Panc1 (cell line): Measurements from ENCODE around the gene ADIPOR2. TPM values are rescaled to one million over a fixed set of nuclear protein-coding genes. Genes with fewer than 3 reads are reported as not detected.

ENCODE experiments used
- ATAC-seq: fragments of 200-7000 bp; cut with Tn5 transposase; 2 replicates; pipeline ENCODE4 v1.9.1; 2020; ENCODE audit warnings: mild to moderate bottlenecking, moderate library complexity
- BruUV-seq: library from RNA; stranded (reverse); fragments of 400-500 nt; replicated peaks from 2 replicates; lab custom pipeline; 2021; lab: Mats Ljungman, UMichigan
- CTCF ChIA-PET: fragments of 300-600 bp; sonication (Branson Sonifier 250); formaldehyde crosslinking; loops from one replicate; lab custom pipeline; 2022; ENCODE audit warnings: antibody characterized with exemption; lab: Charles Lee
- POLR2A ChIA-PET: fragments of 300-600 bp; sonication (Branson Sonifier 250); formaldehyde crosslinking; loops from one replicate; lab custom pipeline; 2022; ENCODE audit warnings: antibody characterized with exemption; lab: Charles Lee
- DNase-seq: peaks from one replicate; pipeline ENCODE4 v3.0.0-alpha.2; 2010; ENCODE audit warnings: low read depth, low spot score
- H3K27ac ChIP-seq: 2 replicates; pipeline ENCODE4 v1.5.1; 2011; ENCODE audit warnings: mild to moderate bottlenecking, low read length, inconsistent platforms
- H3K27me3 ChIP-seq: fragments of 200-500 bp; sonication (Bioruptor generic); 2 replicates; pipeline ENCODE4 v1.6.0; 2014; ENCODE audit warnings: low read length, inconsistent platforms; ENCODE audit not compliant: control insufficient read depth, insufficient read depth
- H3K36me3 ChIP-seq: fragments of 200-500 bp; sonication (Bioruptor generic); 2 replicates; pipeline ENCODE4 v1.5.1; 2014; ENCODE audit warnings: inconsistent platforms, mild to moderate bottlenecking, low read length, moderate library complexity; ENCODE audit not compliant: control insufficient read depth, insufficient read depth
- H3K4me1 ChIP-seq: 2 replicates; pipeline ENCODE4 v1.5.1; 2011; ENCODE audit warnings: inconsistent platforms, mild to moderate bottlenecking, low read length, moderate library complexity; ENCODE audit not compliant: control insufficient read depth, insufficient read depth
- H3K4me3 ChIP-seq, 2 experiments: 2 replicates each; pipeline ENCODE4 v1.5.1; 2011 to 2012; ENCODE audit warnings: low read depth in 2 of 2, low read length in 2 of 2, mild to moderate bottlenecking in 2 of 2, inconsistent platforms in 1 of 2, moderate library complexity in 1 of 2
- H3K9me3 ChIP-seq: fragments of 200-500 bp; sonication (Bioruptor generic); 2 replicates; pipeline ENCODE4 v1.5.1; 2014; ENCODE audit warnings: low read depth, mild to moderate bottlenecking, inconsistent platforms, low read length, moderate library complexity; ENCODE audit not compliant: control insufficient read depth, insufficient read depth
- POLR2AphosphoS5 ChIP-seq: IDR thresholded peaks from 2 replicates; pipeline ENCODE4 v1.6.1; 2012; ENCODE audit warnings: mild to moderate bottlenecking, low read depth, low read length, moderate library complexity
- SIN3A ChIP-seq: IDR thresholded peaks from 2 replicates; pipeline ENCODE4 v1.6.1; 2012; ENCODE audit warnings: low read depth, mild to moderate bottlenecking, low read length, moderate library complexity, borderline replicate concordance; ENCODE audit not compliant: insufficient read depth
- TCF7L2 ChIP-seq: IDR thresholded peaks from 2 replicates; pipeline ENCODE4 v1.6.1; 2011; ENCODE audit warnings: mild to moderate bottlenecking, low read depth, low read length, inconsistent platforms
- in situ Hi-C: cut with HindIII; loops from 2 replicates; pipeline ENCODE4 v1.10.0; 2016; ENCODE audit warnings: low sequenced_read_pairs, low pct_unique_long_range_greater_than_20kb
- intact Hi-C: fragments of 100-400 bp; cut with micrococcal nuclease; formaldehyde crosslinking; loops from one replicate; pipeline ENCODE4 v1.10.0; 2022; ENCODE audit not compliant: unreplicated experiment
- total RNA-seq: library from RNA; stranded (reverse); gene quantifications from one replicate; pipeline ENCODE4 v1.2.1, GENCODE V29; 2021; ENCODE audit not compliant: unreplicated experiment
- TF ChIP-seq, protein P1 (sequence below), 2 experiments: IDR thresholded peaks; 2 replicates each; pipeline ENCODE4 v1.6.1; 2011 to 2012; ENCODE audit warnings: low read depth in 2 of 2, control low read depth in 1 of 2, low read length in 1 of 2, mild to moderate bottlenecking in 1 of 2, moderate library complexity in 1 of 2; ENCODE audit not compliant: insufficient read depth in 1 of 2
- TF ChIP-seq, protein P2 (sequence below): fragments of 450-650 bp; IDR thresholded peaks from 2 replicates; pipeline ENCODE4 v1.5.1; 2017; ENCODE audit warnings: mild to moderate bottlenecking

The ADIPOR2 gene
- total RNA-seq, 1 experiment from 2014 or later: 76.0 TPM

DNA sequence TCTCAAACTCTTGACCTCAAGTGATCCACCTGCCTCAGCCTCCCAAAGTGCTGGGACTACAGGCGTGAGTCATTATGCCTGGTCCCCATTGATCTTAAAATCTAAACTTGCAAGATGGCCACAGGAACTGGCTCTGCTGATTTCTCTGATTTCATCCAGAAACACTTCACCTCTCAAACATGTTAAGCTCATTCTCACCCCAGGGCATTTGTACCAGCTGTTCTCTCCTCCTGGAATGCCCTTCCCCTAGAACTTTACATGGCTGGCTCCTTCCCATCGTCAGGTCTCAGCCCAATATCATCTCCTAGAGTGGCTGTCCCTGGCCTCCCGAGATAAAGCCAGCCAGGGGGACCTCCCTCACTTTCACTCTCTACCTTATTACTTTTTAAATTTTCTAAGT, 124.2 kb downstream of the ADIPOR2 start:
- no TSS peak for BruUV-seq
- no peaks in the 10 kb centered on the region for H3K4me1 ChIP-seq
- TF ChIP-seq, protein P1, sequence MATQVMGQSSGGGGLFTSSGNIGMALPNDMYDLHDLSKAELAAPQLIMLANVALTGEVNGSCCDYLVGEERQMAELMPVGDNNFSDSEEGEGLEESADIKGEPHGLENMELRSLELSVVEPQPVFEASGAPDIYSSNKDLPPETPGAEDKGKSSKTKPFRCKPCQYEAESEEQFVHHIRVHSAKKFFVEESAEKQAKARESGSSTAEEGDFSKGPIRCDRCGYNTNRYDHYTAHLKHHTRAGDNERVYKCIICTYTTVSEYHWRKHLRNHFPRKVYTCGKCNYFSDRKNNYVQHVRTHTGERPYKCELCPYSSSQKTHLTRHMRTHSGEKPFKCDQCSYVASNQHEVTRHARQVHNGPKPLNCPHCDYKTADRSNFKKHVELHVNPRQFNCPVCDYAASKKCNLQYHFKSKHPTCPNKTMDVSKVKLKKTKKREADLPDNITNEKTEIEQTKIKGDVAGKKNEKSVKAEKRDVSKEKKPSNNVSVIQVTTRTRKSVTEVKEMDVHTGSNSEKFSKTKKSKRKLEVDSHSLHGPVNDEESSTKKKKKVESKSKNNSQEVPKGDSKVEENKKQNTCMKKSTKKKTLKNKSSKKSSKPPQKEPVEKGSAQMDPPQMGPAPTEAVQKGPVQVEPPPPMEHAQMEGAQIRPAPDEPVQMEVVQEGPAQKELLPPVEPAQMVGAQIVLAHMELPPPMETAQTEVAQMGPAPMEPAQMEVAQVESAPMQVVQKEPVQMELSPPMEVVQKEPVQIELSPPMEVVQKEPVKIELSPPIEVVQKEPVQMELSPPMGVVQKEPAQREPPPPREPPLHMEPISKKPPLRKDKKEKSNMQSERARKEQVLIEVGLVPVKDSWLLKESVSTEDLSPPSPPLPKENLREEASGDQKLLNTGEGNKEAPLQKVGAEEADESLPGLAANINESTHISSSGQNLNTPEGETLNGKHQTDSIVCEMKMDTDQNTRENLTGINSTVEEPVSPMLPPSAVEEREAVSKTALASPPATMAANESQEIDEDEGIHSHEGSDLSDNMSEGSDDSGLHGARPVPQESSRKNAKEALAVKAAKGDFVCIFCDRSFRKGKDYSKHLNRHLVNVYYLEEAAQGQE (IDR thresholded peaks at IDR 0.05; ENCODE audit: insufficient read depth in 1 of 2, low read depth in 2 of 2, low read length in 1 of 2): no peak
- no peaks in the 10 kb centered on the region for H3K9me3 ChIP-seq
- ChIA-PET CTCF (no interaction called here), POLR2A (no interaction called here)
- intact Hi-C loops: no loop called here
- H3K36me3 ChIP-seq: no peaks in the 10 kb centered on the region
- ATAC-seq (no peak), DNase-seq (no peak)
- no peak overlapping the region for H3K27ac ChIP-seq
- in situ Hi-C loops: no loop called here
- no peak overlapping the region for H3K4me3 ChIP-seq
- no peaks in the 10 kb centered on the region for H3K27me3 ChIP-seq

DNA sequence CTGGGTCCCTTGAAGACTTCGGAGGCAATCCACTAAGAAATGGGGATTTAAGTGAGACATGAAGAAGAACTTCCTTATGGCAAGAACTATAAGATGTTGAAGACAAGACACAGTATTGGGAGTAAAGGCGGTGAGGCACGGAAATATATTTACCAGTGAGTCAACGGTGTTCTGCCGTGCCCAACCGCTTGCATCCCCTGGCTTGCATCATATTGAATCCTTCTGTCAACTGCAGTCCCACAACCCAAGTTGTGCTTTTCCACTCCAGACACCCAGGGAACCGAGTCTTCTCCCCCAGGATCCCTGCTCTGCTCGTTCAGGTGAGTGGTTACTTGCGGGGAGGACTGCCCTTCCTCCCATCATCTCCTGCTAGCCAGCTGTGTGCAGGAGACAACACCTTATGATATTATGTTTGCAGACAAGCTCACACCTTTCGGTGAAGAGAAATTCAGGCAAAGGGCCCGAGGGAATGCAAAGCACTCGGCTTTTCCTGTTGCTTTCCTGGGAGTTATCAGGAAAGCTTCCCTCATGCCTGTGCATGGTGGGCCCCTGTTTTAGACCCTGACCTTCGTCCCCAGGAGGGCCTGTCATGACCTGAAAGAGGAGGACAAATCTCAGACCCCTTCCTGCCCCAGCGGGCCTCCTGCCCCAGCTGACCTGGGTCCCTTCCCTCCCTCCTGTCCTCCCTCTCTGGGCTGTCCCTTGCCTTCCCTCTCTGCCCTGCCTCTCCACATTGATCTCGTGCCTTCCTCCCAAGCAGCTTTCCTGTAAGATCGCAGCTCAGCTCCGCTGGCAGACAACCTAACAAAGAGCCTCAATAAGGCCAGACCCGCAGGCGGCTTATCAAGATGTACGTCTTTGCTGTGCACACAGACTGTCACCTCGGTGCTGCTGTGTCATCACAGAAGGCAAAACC, 125.2 kb downstream of the ADIPOR2 start:
- intact Hi-C loops: no loop called here
- BruUV-seq: no TSS peak
- no peak overlapping the region for H3K4me3 ChIP-seq
- H3K4me1 ChIP-seq: no peaks in the 10 kb centered on the region
- ChIA-PET POLR2A (no interaction called here), CTCF (no interaction called here)
- in situ Hi-C loops: no loop called here
- H3K9me3 ChIP-seq: no peaks in the 10 kb centered on the region
- no peaks in the 10 kb centered on the region for H3K36me3 ChIP-seq
- DNase-seq (no peak), ATAC-seq (no peak)
- TF ChIP-seq, protein P1 (IDR thresholded peaks at IDR 0.05; ENCODE audit: insufficient read depth in 1 of 2, low read depth in 2 of 2, low read length in 1 of 2): no peak
- TF ChIP-seq SIN3A (no peak), TCF7L2 (no peak), POLR2AphosphoS5 (no peak)
- TF ChIP-seq, protein P2, sequence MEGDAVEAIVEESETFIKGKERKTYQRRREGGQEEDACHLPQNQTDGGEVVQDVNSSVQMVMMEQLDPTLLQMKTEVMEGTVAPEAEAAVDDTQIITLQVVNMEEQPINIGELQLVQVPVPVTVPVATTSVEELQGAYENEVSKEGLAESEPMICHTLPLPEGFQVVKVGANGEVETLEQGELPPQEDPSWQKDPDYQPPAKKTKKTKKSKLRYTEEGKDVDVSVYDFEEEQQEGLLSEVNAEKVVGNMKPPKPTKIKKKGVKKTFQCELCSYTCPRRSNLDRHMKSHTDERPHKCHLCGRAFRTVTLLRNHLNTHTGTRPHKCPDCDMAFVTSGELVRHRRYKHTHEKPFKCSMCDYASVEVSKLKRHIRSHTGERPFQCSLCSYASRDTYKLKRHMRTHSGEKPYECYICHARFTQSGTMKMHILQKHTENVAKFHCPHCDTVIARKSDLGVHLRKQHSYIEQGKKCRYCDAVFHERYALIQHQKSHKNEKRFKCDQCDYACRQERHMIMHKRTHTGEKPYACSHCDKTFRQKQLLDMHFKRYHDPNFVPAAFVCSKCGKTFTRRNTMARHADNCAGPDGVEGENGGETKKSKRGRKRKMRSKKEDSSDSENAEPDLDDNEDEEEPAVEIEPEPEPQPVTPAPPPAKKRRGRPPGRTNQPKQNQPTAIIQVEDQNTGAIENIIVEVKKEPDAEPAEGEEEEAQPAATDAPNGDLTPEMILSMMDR: no peak
- H3K27ac ChIP-seq: no peak overlapping the region
- H3K27me3 ChIP-seq: no peaks in the 10 kb centered on the region
